Right lobe of liver (tissue), 6 donors: ENCODE measurements around the gene PTPRT. TPM values are rescaled to one million over a fixed set of nuclear protein-coding genes. Genes with fewer than 3 reads are reported as not detected.

Experiments
- ATAC-seq, 4 donors: fragments of 200-7000 bp; cut with Tn5 transposase; one replicate each; pipeline ENCODE4 v1.9.1; 2020; ENCODE audit warnings: mild to moderate bottlenecking in 4 of 4, moderate library complexity in 4 of 4
- DNase-seq, 3 donors: peaks; one replicate each; pipeline ENCODE4 v3.0.0-alpha.2; 2020
- H3K27ac ChIP-seq, 3 donors: fragments of 200-600 bp; one replicate each; pipeline ENCODE4 v1.8.0; 2022
- H3K27me3 ChIP-seq, 2 donors: fragments of 200-600 bp; one replicate each; pipeline ENCODE4 v1.8.0; 2022
- H3K36me3 ChIP-seq, 4 donors: fragments of 200-600 bp; sonication (generic) in 1 of 4; one replicate each; pipeline versions ENCODE4 v1.5.1 to v1.8.0; 2017 to 2022; ENCODE audit warnings: control low read depth in 1 of 4
- H3K4me1 ChIP-seq, 4 donors: fragments of 200-600 bp; sonication (generic) in 1 of 4; one replicate each; pipeline versions ENCODE4 v1.5.1 to v1.8.0; 2017 to 2022; ENCODE audit warnings: control low read depth in 1 of 4
- H3K4me3 ChIP-seq, 3 donors: fragments of 200-600 bp; one replicate each; pipeline ENCODE4 v1.8.0; 2022
- H3K9me3 ChIP-seq, 4 donors: fragments of 200-600 bp; sonication (generic) in 1 of 4; one replicate each; pipeline versions ENCODE4 v1.5.1 to v1.8.0; 2017 to 2022; ENCODE audit warnings: control low read depth in 1 of 4
- POLR2A ChIP-seq: fragments of 450-650 bp; IDR thresholded peaks from one replicate; pipeline ENCODE4 v1.6.1; 2017; ENCODE audit warnings: antibody characterized with exemption, mild to moderate bottlenecking
- WGBS: methylation state at CpG from one replicate; pipeline ENCODE4 v1.1.6; 2018; ENCODE audit warnings: low coverage, low lambda C conversion rate; ENCODE audit not compliant: insufficient coverage; ENCODE audit errors: missing lambda C conversion rate; 5-methylcytosine and 5-hydroxymethylcytosine counted together
- intact Hi-C, 2 donors: fragments of 100-400 bp; cut with DNase I; formaldehyde crosslinking; loops; one replicate each; pipeline versions ENCODE4 v1.11.2 to v1.14.1; 2022
- total RNA-seq, 6 experiments: library from RNA; depleted of rRNA in 2 of 6; stranded (reverse); fragments of >200 nt in 2 of 6; fragmentation: NEBNext Ultra II Directional in 3 of 6; extraction: Animal tissue kit (Norgen Biotek cat#: 25700) in 3 of 6; gene quantifications; one replicate each; pipeline versions ENCODE4 v1.1.0 to v1.2.4, GENCODE V29; 2016 to 2023
- TF ChIP-seq, protein P1 (sequence below), 4 donors: fragments of 200-600 bp in 3 of 4; fragments of 450-650 bp in 1 of 4; IDR thresholded peaks; one replicate each; pipeline versions ENCODE4 v1.5.1 to v1.8.0; 2016 to 2022; ENCODE audit warnings: antibody characterized with exemption in 4 of 4, mild to moderate bottlenecking in 2 of 4
- donor health status: DM: no; HTN: yes; CAD: no.
- donor health status: DM: no; HTN: no; CAD: no.
- donor health status: DM: no; HTN: no; CAD: no.
- donor health status: DM: no; HTN: yes; CAD: no.
- donor health status: DM: no; HTN: yes; CAD: no.

PTPRT gene
- total RNA-seq, 6 experiments from 2014 or later = 0.18 to 1.0 (median 0.51) TPM

DNA sequence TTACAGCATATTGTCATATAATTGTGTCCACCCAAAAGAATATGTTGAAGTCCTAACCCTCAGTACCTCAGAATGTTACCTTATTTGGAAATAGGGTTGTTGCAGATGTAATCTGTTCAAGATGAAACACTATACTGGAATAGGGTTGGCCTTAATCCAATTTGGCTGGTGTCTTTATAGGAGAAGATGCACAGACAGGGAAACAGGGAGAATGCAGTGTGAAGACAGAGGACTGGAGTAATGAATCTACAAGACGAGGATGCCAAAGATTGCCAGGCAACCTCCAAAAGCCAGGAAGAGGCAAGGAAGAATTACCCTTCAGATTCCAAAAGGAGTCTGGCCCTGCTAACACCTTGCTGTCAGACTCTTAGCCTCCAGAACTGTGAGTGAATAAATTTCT lies 482.9 kb downstream of the PTPRT start:
- no peak overlapping the region for H3K27ac ChIP-seq
- H3K4me3 ChIP-seq = no peak overlapping the region
- intact Hi-C loops = no loop called here
- no peak for ATAC-seq
- peaks cover 0 to 25% (median 0%) of the 10 kb centered on the region in 4 donors for H3K4me1 ChIP-seq
- H3K9me3 ChIP-seq = no peaks in the 10 kb centered on the region
- TF ChIP-seq, protein P1, sequence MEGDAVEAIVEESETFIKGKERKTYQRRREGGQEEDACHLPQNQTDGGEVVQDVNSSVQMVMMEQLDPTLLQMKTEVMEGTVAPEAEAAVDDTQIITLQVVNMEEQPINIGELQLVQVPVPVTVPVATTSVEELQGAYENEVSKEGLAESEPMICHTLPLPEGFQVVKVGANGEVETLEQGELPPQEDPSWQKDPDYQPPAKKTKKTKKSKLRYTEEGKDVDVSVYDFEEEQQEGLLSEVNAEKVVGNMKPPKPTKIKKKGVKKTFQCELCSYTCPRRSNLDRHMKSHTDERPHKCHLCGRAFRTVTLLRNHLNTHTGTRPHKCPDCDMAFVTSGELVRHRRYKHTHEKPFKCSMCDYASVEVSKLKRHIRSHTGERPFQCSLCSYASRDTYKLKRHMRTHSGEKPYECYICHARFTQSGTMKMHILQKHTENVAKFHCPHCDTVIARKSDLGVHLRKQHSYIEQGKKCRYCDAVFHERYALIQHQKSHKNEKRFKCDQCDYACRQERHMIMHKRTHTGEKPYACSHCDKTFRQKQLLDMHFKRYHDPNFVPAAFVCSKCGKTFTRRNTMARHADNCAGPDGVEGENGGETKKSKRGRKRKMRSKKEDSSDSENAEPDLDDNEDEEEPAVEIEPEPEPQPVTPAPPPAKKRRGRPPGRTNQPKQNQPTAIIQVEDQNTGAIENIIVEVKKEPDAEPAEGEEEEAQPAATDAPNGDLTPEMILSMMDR (IDR thresholded peaks at IDR 0.05) = no peak
- TF ChIP-seq POLR2A = no peak
- H3K27me3 ChIP-seq = no peaks in the 10 kb centered on the region
- H3K36me3 ChIP-seq = no peaks in the 10 kb centered on the region
- WGBS = 46% methylated on average over 1 of the region's 1 CpG
- DNase-seq = no peak

DNA sequence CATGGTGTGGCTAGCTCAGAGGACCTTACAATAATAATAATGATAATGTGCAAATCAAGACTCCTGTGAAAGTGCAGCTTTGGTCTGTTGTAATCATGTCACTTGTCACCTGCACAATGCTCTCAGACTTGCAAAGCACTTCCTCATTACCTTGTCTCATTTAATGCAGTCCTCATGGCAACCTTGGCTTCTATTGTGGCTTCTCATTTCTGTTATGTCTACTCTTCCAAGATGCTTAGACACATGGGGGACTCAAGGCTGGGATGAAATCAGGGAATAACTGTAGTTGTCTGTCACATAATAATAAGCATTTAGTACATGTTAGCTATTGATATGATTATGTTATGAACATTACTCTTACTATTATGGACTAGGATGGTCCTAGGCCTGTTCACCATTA lies 484.2 kb downstream of the PTPRT start:
- Histone ChIP-seq H3K27ac (no peak overlapping the region), H3K36me3 (no peaks in the 10 kb centered on the region), H3K27me3 (no peaks in the 10 kb centered on the region), H3K4me1 (peaks cover 0 to 25% (median 0%) of the 10 kb centered on the region in 4 donors), H3K4me3 (no peak overlapping the region), H3K9me3 (no peaks in the 10 kb centered on the region)
- no peak for DNase-seq
- no peak for TF ChIP-seq POLR2A
- TF ChIP-seq, protein P1 (IDR thresholded peaks at IDR 0.05) = no peak
- no peak for ATAC-seq
- intact Hi-C loops = no loop called here

DNA sequence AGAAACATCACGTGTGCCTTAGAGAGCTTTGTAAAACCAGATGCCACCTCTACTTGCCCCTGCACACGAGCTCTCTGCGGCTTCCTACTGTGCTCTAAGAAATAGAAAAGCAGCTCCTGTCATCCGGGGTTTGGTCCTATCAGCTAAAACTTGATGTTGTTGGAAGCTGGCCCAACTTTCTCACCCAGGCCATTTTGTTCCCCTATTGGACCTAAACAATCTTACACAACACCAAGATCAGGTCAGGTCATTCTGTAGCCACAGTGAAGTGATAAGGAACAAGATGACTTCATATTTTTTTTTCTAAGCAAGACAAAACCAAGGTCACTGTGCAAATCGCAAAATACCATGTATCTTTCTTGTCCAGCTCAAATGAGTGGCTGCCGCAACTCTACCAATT lies 486.0 kb downstream of the PTPRT start:
- DNase-seq (no peak), ATAC-seq (peak; percentile 20 to 60 (median 34))
- peaks cover 0 to 29% (median under 1%) of the 10 kb centered on the region in 4 donors for H3K4me1 ChIP-seq
- H3K4me3 ChIP-seq = no peak overlapping the region
- no peaks in the 10 kb centered on the region for H3K36me3 ChIP-seq
- intact Hi-C loops = no loop called here
- no peak for TF ChIP-seq POLR2A
- 63% methylated on average over 6 of the region's 6 CpGs for WGBS
- no peaks in the 10 kb centered on the region for H3K9me3 ChIP-seq
- H3K27me3 ChIP-seq = no peaks in the 10 kb centered on the region
- H3K27ac ChIP-seq = no peak overlapping the region

DNA sequence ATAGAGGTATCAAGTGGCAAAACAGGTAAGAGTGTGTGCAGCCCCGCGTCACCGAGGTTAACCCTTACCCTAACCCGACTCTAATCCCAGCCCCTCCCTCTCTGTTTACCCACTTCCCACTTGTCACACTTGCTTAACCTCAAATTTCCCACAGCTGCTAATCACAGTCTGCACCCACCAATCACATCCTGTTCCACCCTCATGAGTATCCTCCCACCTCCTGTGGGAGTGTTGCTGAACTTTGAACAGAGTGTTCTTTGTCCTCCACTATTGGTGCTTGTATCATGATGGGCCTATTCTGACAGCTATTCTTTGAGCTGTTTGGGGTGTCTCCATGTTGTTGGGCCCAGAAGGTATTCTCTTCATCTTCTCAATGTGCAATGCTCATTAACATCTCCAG lies 487.8 kb downstream of the PTPRT start:
- Histone ChIP-seq H3K4me3 (no peak overlapping the region), H3K9me3 (no peaks in the 10 kb centered on the region), H3K4me1 (peaks cover 0 to 43% (median 6%) of the 10 kb centered on the region in 4 donors), H3K36me3 (no peaks in the 10 kb centered on the region), H3K27me3 (no peaks in the 10 kb centered on the region), H3K27ac (no peak overlapping the region)
- intact Hi-C loops = no loop called here
- ATAC-seq = peak; percentile 83 to 86 (median 85)
- DNase-seq = peak in 1 of 3 donors; percentile 48
- no peak for TF ChIP-seq POLR2A
- TF ChIP-seq, protein P1 (IDR thresholded peaks at IDR 0.05) = no peak
- WGBS = 24% methylated on average over 4 of the region's 4 CpGs

DNA sequence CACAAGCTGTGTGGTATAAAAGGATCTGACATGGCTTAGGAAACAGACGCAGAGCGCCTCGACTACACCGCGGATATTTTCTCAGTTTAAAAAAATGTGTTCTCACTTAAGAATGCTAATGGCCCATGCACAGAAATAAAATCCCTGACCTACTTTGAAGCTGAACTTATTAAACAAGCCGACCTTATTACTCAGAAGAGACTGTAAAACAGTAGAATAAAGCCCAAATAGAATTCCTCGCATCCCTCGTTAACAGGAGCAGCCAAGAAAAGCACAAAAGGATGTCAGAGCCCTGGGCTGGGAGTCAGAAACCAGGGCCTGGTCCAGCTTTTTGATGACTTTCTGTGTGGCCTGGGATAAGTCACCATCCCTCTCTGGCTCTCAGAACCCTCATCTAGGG lies 489.3 kb downstream of the PTPRT start:
- Histone ChIP-seq H3K27ac (no peak overlapping the region), H3K4me1 (peaks cover 0 to 43% (median 6%) of the 10 kb centered on the region in 4 donors), H3K9me3 (no peaks in the 10 kb centered on the region), H3K36me3 (no peaks in the 10 kb centered on the region), H3K27me3 (no peaks in the 10 kb centered on the region), H3K4me3 (no peak overlapping the region)
- DNase-seq (no peak), ATAC-seq (no peak)
- TF ChIP-seq, protein P1 (IDR thresholded peaks at IDR 0.05) = no peak
- TF ChIP-seq POLR2A = no peak
- intact Hi-C loops = no loop called here
- 87% methylated on average over 8 of the region's 8 CpGs for WGBS
